Neural crest cell (in vitro differentiated cells): ENCODE data around the gene RAMP1. TPM values are rescaled to one million over a fixed set of nuclear protein-coding genes. Genes with fewer than 3 reads are reported as not detected.

Source experiments
- DNase-seq: peaks from one replicate; pipeline ENCODE4 v3.0.0; 2021; ENCODE audit warnings: low read depth, mixed read lengths, low spot score
- H3K27ac Mint-ChIP-seq: one replicate; pipeline ENCODE4 v1.8.0; 2021; ENCODE audit warnings: mild to moderate bottlenecking, mixed read lengths; ENCODE audit not compliant: unreplicated experiment
- H3K27me3 Mint-ChIP-seq: 2 replicates; pipeline ENCODE4 v1.8.0; 2021; ENCODE audit warnings: low read depth, mild to moderate bottlenecking, mixed read lengths
- H3K36me3 Mint-ChIP-seq: 2 replicates; pipeline ENCODE4 v1.8.0; 2021; ENCODE audit warnings: low read depth, mild to moderate bottlenecking, mixed read lengths
- H3K4me1 Mint-ChIP-seq: 2 replicates; pipeline ENCODE4 v1.8.0; 2021; ENCODE audit warnings: mixed read lengths
- H3K4me3 Mint-ChIP-seq: one replicate; pipeline ENCODE4 v1.8.0; 2021; ENCODE audit warnings: mild to moderate bottlenecking, mixed read lengths
- H3K9me3 Mint-ChIP-seq: 2 replicates; pipeline ENCODE4 v1.8.0; 2021; ENCODE audit warnings: mixed read lengths
- total RNA-seq: library from RNA; stranded (reverse); gene quantifications from 2 replicates; pipeline ENCODE4 v1.2.1, GENCODE V29; 2021
- TF ChIP-seq, protein P1 (sequence below): fragments of 200-600 bp; sonication (generic); conservative IDR thresholded peaks from 2 replicates; pipeline ENCODE4 v1.5.0; 2021; ENCODE audit warnings: antibody characterized with exemption, mild to moderate bottlenecking

The RAMP1 gene
- total RNA-seq, 1 donor from 2014 or later, result 0.58 TPM

DNA sequence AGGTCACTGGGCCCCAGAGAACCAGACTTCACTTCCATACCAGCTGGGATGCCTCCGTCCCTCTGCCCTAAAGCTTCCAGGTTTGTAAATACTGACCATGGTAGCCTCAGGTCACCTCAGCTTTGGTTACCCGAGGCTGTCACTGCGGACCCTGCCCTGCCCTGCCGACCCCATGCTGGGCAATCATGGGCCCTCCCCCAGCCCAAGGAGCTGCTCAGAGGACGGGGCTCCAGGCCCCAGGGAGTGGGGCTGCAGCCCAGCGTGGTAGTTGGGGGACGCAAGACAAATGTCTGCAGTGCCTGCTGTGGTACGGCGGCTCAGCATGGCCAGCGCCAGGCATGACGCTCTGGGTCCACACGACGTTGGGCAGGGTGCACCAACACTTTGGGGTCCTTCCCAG, 25.3 kb downstream of the RAMP1 start:
- no peaks in the 10 kb centered on the region for H3K27me3 Mint-ChIP-seq
- peaks cover 18% of the 10 kb centered on the region for H3K4me1 Mint-ChIP-seq
- TF ChIP-seq, protein P1, sequence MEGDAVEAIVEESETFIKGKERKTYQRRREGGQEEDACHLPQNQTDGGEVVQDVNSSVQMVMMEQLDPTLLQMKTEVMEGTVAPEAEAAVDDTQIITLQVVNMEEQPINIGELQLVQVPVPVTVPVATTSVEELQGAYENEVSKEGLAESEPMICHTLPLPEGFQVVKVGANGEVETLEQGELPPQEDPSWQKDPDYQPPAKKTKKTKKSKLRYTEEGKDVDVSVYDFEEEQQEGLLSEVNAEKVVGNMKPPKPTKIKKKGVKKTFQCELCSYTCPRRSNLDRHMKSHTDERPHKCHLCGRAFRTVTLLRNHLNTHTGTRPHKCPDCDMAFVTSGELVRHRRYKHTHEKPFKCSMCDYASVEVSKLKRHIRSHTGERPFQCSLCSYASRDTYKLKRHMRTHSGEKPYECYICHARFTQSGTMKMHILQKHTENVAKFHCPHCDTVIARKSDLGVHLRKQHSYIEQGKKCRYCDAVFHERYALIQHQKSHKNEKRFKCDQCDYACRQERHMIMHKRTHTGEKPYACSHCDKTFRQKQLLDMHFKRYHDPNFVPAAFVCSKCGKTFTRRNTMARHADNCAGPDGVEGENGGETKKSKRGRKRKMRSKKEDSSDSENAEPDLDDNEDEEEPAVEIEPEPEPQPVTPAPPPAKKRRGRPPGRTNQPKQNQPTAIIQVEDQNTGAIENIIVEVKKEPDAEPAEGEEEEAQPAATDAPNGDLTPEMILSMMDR, result no peak
- no peak for DNase-seq
- H3K36me3 Mint-ChIP-seq, result no peaks in the 10 kb centered on the region
- no peak overlapping the region for H3K27ac Mint-ChIP-seq
- H3K9me3 Mint-ChIP-seq, result no peaks in the 10 kb centered on the region
- no peak overlapping the region for H3K4me3 Mint-ChIP-seq

DNA sequence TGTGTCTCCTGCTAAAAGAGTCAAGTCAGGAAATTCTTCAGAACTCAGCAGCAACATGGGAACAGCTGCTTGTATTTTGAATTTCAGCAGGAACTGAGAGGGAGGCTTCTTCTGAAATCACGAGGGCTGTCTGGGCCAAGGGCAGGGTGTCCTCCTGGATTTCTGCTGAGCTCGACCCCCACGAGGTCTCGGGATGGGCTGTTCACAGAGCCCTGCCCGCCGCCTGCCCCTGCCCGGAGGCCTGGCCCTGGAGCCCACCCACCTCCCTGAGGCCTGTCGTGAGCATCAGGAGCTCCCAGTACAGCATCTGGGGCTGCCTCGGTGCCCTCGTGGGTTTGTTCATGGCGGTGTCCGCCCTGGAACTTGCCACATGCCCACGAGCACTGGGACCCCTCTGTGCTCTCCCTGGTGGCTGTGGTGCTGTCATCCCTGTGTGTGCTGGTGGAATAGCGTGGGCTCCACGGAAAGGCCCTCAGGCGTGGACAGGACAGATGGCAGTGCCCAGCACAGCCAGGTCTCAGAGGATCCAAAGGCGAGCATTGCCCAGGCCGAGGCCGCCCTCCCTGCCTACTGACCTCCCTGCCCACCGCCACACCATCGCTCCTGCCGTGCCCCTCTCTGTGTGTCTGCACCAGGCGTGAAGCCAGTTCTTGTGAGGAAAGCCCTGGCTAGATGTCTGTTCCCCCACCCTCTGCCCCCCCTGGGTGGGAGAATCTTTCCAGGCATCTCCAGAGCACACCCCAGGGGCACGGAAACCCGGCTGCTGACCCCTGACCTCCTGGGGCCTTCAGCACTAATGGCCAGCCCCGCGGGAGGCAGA, 25.9 kb downstream of the RAMP1 start:
- Mint-ChIP-seq H3K27ac (no peak overlapping the region), H3K4me3 (no peak overlapping the region), H3K36me3 (no peaks in the 10 kb centered on the region), H3K27me3 (no peaks in the 10 kb centered on the region), H3K4me1 (peaks cover 18% of the 10 kb centered on the region), H3K9me3 (no peaks in the 10 kb centered on the region)
- TF ChIP-seq, protein P1, result no peak
- peak; percentile 25 for DNase-seq

DNA sequence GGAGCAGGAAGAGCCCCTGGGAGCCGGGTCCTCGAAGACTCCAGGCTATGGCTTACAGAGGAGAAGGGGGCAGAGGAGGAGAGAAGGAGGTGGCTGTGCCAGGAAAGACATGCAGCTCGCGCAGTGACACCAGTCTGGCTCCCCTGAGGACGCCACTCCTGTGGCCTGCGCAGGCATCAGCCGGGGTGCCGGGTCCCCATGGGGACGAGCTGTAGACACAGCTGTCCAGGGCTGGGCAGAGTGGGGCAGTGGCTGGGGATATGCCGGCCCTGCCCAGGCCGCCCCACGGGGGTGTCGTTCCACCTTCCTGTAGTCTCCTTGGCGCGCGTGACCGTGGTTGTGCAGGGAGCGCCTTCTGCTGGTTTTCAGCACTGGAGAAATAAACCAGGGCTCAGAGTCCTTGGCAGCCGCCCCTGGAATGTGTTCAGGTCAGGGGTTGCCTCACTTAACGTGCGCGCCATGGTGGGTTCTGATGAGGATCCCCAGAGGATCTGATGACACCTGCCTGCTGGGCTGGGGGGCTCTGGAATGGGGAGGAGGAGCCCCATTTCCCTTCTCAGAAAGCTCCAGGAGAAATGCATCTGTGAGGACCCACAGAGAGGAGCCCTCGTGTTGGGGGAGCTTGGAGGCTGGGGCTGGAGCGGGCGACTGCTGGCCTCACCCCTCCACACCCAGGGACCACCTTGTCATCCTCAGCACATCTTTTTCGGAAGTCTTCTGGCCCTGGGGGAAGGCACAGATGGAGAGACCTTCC, 26.7 kb downstream of the RAMP1 start:
- Mint-ChIP-seq H3K36me3 (no peaks in the 10 kb centered on the region), H3K4me3 (no peak overlapping the region), H3K9me3 (no peaks in the 10 kb centered on the region), H3K27ac (no peak overlapping the region), H3K27me3 (no peaks in the 10 kb centered on the region), H3K4me1 (peaks cover 24% of the 10 kb centered on the region)
- no peak for DNase-seq
- TF ChIP-seq, protein P1, result no peak

DNA sequence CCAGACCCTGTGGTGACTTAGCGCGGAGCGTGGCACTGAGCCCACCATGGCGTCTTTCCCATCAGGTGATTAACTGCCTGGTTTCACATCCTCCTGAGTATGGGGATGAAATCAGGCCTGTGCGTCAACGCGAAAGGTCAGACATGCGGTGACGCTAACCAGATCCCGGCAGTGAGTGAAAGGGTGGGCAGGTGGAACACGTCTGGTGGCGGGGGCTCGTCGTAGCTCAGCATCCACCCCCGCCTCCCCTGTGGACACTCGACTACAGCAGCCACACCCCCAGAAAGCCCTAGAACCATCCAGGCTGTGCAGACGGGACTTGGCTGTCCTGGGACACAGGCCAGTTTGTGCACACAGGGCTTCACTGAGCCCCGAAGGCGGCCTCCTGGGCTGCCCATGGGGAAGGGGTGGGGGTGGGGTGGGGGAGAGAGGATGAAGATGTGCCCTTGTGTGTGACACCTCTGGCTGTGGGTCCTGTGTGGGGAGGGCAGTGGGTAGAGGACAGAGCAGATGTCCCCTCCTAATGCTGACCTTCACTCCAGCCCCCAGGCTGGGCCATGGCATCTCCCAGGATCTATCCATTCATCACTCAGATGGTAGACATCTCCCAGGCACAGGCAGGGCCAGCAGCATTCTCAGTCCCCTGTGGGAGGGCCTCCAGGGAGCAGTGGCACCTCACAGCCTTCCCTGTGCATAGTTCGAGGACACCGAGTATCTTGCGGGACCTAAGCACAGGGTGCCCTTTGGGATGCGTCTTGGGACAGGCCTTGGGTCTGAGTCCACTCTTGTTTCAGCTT, 27.5 kb downstream of the RAMP1 start:
- Mint-ChIP-seq H3K27ac (peak overlapping the region; percentile 62), H3K4me1 (peaks cover 24% of the 10 kb centered on the region), H3K4me3 (no peak overlapping the region), H3K36me3 (no peaks in the 10 kb centered on the region), H3K27me3 (no peaks in the 10 kb centered on the region), H3K9me3 (no peaks in the 10 kb centered on the region)
- no peak for DNase-seq
- TF ChIP-seq, protein P1, result no peak

DNA sequence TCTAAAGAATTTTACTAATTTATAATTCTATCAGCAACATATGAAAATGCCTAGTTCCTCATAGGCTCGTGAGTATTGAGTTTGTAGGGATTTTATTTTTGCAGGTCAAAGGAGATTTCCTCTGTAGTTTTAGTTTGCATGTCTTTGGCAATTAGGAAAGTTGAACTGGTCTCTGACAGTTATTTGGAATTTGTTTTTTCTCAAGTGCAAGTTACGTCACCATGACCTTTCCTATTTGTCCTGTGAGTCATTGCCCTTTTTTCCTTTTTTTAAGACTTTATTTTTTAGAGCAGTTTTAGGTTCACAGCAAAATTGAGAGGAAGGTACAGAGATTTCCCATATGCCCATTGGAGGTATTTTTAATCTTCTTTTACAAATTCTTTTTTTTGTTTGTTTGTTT, 29.0 kb downstream of the RAMP1 start:
- DNase-seq, result no peak
- Mint-ChIP-seq H3K27me3 (no peaks in the 10 kb centered on the region), H3K36me3 (no peaks in the 10 kb centered on the region), H3K4me3 (no peak overlapping the region), H3K27ac (no peak overlapping the region), H3K4me1 (peaks cover 34% of the 10 kb centered on the region), H3K9me3 (no peaks in the 10 kb centered on the region)
- TF ChIP-seq, protein P1, result no peak
